Measurements from ENCODE around the gene PJVK. TPM values are rescaled to one million over a fixed set of nuclear protein-coding genes. Genes with fewer than 3 reads are reported as not detected.

Gene PJVK
- total and polyA plus RNA-seq, 9 of the 15 experiments (the other 6 are each of a cell fraction or from before 2014, with no cell fraction given), result 0.11 to 1.5 (median 0.73) TPM

DNA sequence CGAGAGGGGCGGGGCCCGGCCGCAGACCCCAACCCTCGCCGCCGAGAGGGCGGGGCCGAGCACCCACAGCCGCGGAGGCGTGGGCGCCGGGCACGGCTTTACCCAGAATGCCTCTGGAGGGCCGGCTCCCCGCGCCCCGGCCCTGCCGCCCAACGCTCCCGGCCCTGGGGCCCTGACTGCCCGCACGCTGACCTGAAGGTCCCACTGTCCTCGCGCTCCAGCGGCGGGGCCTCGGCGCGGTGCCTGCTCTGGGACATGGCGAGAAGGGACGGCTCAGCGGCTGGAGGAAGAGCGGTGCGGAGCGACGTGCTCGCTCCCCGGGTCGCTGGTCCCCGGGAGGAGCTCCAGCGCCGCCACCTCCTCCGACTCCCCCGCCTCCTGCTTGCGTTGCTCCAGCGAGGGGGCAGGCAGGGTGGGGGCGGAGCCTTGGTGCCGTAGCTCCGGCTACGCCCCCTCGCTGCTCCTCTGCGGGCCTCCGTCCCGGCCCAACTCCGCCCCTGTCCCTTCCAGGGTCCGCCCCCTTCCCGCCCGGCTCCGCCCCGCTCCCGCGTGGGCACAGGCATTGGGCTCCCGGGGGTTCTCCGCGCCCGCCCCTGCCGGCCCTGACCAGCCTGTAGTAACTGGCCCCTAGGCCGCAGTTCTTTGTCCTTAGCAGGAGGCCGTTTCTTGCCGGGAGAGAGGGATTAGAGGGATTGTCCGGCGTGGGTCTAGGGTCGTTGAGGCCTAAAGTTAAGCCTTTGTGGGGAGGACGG lies at the start of gene PJVK, which contains the start of gene PRKRA (continued):
- TF ChIP-seq GABPA (tag; conservative IDR thresholded peaks at IDR 0.05; ENCODE audit: low read depth), result peak; percentile 62; the same call in 1 of the 2 replicates
- TF ChIP-seq ZNF41 (CRISPR knock-in tag; conservative IDR thresholded peaks at IDR 0.05), result no peak
- TF ChIP-seq CBX1 (IDR thresholded peaks at IDR 0.05; ENCODE audit: low read depth), result peak; percentile 83; the same call in 1 of the 2 replicates
- TF ChIP-seq NFATC3 (IDR thresholded peaks at IDR 0.05), result no peak
- no peak for TF ChIP-seq RAD21 (CRISPR knock-in tag; conservative IDR thresholded peaks at IDR 0.05 in 1 of 2, IDR thresholded peaks at IDR 0.05 in 1 of 2)
- TF ChIP-seq JUND (IDR thresholded peaks at IDR 0.05; ENCODE audit: borderline replicate concordance, low read depth, low read length), result peak; percentile 50; the same call in 1 of the 2 replicates
- TF ChIP-seq JUND (tag; IDR thresholded peaks at IDR 0.05; ENCODE audit: borderline replicate concordance, low read depth, low read length), result no peak
- no peak for TF ChIP-seq PTTG1 (tag; IDR thresholded peaks at IDR 0.05; ENCODE audit: low read depth)
- TF ChIP-seq, protein P1, sequence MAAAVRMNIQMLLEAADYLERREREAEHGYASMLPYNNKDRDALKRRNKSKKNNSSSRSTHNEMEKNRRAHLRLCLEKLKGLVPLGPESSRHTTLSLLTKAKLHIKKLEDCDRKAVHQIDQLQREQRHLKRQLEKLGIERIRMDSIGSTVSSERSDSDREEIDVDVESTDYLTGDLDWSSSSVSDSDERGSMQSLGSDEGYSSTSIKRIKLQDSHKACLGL (CRISPR knock-in tag; IDR thresholded peaks at IDR 0.05; ENCODE audit: borderline replicate concordance, poor library complexity, severe bottlenecking), result no peak
- TF ChIP-seq, protein P2, sequence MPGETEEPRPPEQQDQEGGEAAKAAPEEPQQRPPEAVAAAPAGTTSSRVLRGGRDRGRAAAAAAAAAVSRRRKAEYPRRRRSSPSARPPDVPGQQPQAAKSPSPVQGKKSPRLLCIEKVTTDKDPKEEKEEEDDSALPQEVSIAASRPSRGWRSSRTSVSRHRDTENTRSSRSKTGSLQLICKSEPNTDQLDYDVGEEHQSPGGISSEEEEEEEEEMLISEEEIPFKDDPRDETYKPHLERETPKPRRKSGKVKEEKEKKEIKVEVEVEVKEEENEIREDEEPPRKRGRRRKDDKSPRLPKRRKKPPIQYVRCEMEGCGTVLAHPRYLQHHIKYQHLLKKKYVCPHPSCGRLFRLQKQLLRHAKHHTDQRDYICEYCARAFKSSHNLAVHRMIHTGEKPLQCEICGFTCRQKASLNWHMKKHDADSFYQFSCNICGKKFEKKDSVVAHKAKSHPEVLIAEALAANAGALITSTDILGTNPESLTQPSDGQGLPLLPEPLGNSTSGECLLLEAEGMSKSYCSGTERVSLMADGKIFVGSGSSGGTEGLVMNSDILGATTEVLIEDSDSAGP (CRISPR knock-in tag; IDR thresholded peaks at IDR 0.05), result peak; percentile 57; the same call in 1 of the 2 replicates
- peak; percentile 86 for TF ChIP-seq GABPB1 (CRISPR knock-in tag; IDR thresholded peaks at IDR 0.05)
- TF ChIP-seq SIN3A (IDR thresholded peaks at IDR 0.05; ENCODE audit: borderline replicate concordance in 2 of 2, control insufficient read depth in 1 of 2, low read depth in 2 of 2, low read length in 2 of 2), result peak; percentile 24 to 86; a peak in 2 of 4 replicates
- TF ChIP-seq ELF4 (CRISPR knock-in tag; IDR thresholded peaks at IDR 0.05), result 0 out of 2 replicates have a peak, but pooled peaks have one; percentile 32
- TF ChIP-seq PCBP1 (IDR thresholded peaks at IDR 0.05; ENCODE audit: low read depth, low read length, poor library complexity, severe bottlenecking), result peak; percentile 55
- peak; percentile 95 for TF ChIP-seq SP1 (CRISPR knock-in tag; IDR thresholded peaks at IDR 0.05)
- peak; percentile 94 for TF ChIP-seq FIP1L1 (IDR thresholded peaks at IDR 0.05; ENCODE audit: low read depth, low read length, poor library complexity, severe bottlenecking)
- no peak; the same call in 1 of the 2 replicates for TF ChIP-seq SIN3B (IDR thresholded peaks at IDR 0.05; ENCODE audit: low read depth)
- no peak for TF ChIP-seq ZNF764 (CRISPR knock-in tag; IDR thresholded peaks at IDR 0.05; ENCODE audit: low read depth)
- peak; percentile 62; the same call in 1 of the 2 replicates for TF ChIP-seq XRCC5 (IDR thresholded peaks at IDR 0.05; ENCODE audit: low read depth, low read length)
- peak in 1 of 2 experiments; percentile 18; a peak in 1 of 4 replicates for TF ChIP-seq TBL1XR1 (IDR thresholded peaks at IDR 0.05; ENCODE audit: low read length in 2 of 2)
- peak; percentile 60; the same call in 1 of the 2 replicates for TF ChIP-seq ZBED1 (IDR thresholded peaks at IDR 0.05)
- TF ChIP-seq, protein P3, sequence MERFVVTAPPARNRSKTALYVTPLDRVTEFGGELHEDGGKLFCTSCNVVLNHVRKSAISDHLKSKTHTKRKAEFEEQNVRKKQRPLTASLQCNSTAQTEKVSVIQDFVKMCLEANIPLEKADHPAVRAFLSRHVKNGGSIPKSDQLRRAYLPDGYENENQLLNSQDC (CRISPR knock-in tag; IDR thresholded peaks at IDR 0.05), result peak; percentile 58; the same call in 1 of the 2 replicates
- peak; percentile 88 for TF ChIP-seq CTBP1 (IDR thresholded peaks at IDR 0.05; ENCODE audit: borderline replicate concordance)
- peak; percentile 73 for TF ChIP-seq PHF20 (IDR thresholded peaks at IDR 0.05; ENCODE audit: partially characterized antibody)
- peak; percentile 70 for TF ChIP-seq TBP (optimal IDR thresholded peaks at IDR 0.05; ENCODE audit: low read depth, low read length)

Measured in K562 (cell line).